ENCODE measurements around the gene ITGA1. TPM values are rescaled to one million over a fixed set of nuclear protein-coding genes. Genes with fewer than 3 reads are reported as not detected.
A peak's percentile ranks its signal among the peaks of the same experiment; 100 is the strongest.

ITGA1 gene
- total RNA-seq, 1 donor from 2014 or later, result 346 TPM

- peak overlapping the region; percentile 85 for H3K27ac Mint-ChIP-seq (ENCODE audit: unreplicated experiment)
- no peaks in the 10 kb centered on the region for H3K27me3 Mint-ChIP-seq (ENCODE audit: low read depth)
- TF ChIP-seq CTCF (IDR thresholded peaks at IDR 0.05), result no peak
- H3K36me3 Mint-ChIP-seq (ENCODE audit: low read depth), result peaks cover 8% of the 10 kb centered on the region
- H3K4me1 Mint-ChIP-seq (ENCODE audit: low read depth), result peaks cover 90% of the 10 kb centered on the region
- no peak overlapping the region for H3K4me3 Mint-ChIP-seq (ENCODE audit: unreplicated experiment)
- H3K9me3 Mint-ChIP-seq (ENCODE audit: low read depth), result peaks cover 9% of the 10 kb centered on the region
- no peak for DNase-seq (ENCODE audit: low spot score)
These were observed 46.6 kb downstream of the ITGA1 start for GRCh38 chr5:52834320-52834719.

GRCh38 chr5:52837068-52837467 lies 49.4 kb downstream of the ITGA1 start:
- peaks cover 8% of the 10 kb centered on the region for H3K36me3 Mint-ChIP-seq (ENCODE audit: low read depth)
- peak; percentile 74 for TF ChIP-seq CTCF (IDR thresholded peaks at IDR 0.05)
- peaks cover 4% of the 10 kb centered on the region for H3K9me3 Mint-ChIP-seq (ENCODE audit: low read depth)
- DNase-seq (ENCODE audit: low spot score), result no peak
- peak overlapping the region; percentile 96 for H3K27ac Mint-ChIP-seq (ENCODE audit: unreplicated experiment)
- H3K4me3 Mint-ChIP-seq (ENCODE audit: unreplicated experiment), result peak overlapping the region; percentile 63
- H3K4me1 Mint-ChIP-seq (ENCODE audit: low read depth), result peaks cover 93% of the 10 kb centered on the region
- no peaks in the 10 kb centered on the region for H3K27me3 Mint-ChIP-seq (ENCODE audit: low read depth)

- TF ChIP-seq CTCF (IDR thresholded peaks at IDR 0.05), result no peak
- Mint-ChIP-seq H3K4me1 (ENCODE audit: low read depth) (peaks cover 93% of the 10 kb centered on the region), H3K4me3 (ENCODE audit: unreplicated experiment) (peak overlapping the region; percentile 63), H3K36me3 (ENCODE audit: low read depth) (peaks cover 8% of the 10 kb centered on the region), H3K27me3 (ENCODE audit: low read depth) (no peaks in the 10 kb centered on the region), H3K27ac (ENCODE audit: unreplicated experiment) (peak overlapping the region; percentile 96), H3K9me3 (ENCODE audit: low read depth) (peaks cover 3% of the 10 kb centered on the region)
- DNase-seq (ENCODE audit: low spot score), result no peak
These were observed 49.9 kb downstream of the ITGA1 start for GRCh38 chr5:52837591-52838001.

GRCh38 chr5:52838326-52839015 lies 50.8 kb downstream of the ITGA1 start:
- H3K27me3 Mint-ChIP-seq (ENCODE audit: low read depth), result no peaks in the 10 kb centered on the region
- peaks cover 93% of the 10 kb centered on the region for H3K4me1 Mint-ChIP-seq (ENCODE audit: low read depth)
- peaks cover 6% of the 10 kb centered on the region for H3K36me3 Mint-ChIP-seq (ENCODE audit: low read depth)
- peak overlapping the region; percentile 96 for H3K27ac Mint-ChIP-seq (ENCODE audit: unreplicated experiment)
- TF ChIP-seq CTCF (IDR thresholded peaks at IDR 0.05), result no peak
- H3K4me3 Mint-ChIP-seq (ENCODE audit: unreplicated experiment), result no peak overlapping the region
- peaks cover 3% of the 10 kb centered on the region for H3K9me3 Mint-ChIP-seq (ENCODE audit: low read depth)
- DNase-seq (ENCODE audit: low spot score), result no peak

- no peak for TF ChIP-seq CTCF (IDR thresholded peaks at IDR 0.05)
- Mint-ChIP-seq H3K36me3 (ENCODE audit: low read depth) (peaks cover 6% of the 10 kb centered on the region), H3K27ac (ENCODE audit: unreplicated experiment) (peak overlapping the region; percentile 99), H3K27me3 (ENCODE audit: low read depth) (no peaks in the 10 kb centered on the region), H3K4me1 (ENCODE audit: low read depth) (peaks cover 91% of the 10 kb centered on the region), H3K9me3 (ENCODE audit: low read depth) (peaks cover 3% of the 10 kb centered on the region), H3K4me3 (ENCODE audit: unreplicated experiment) (no peak overlapping the region)
- no peak for DNase-seq (ENCODE audit: low spot score)
These were observed 51.6 kb downstream of the ITGA1 start for GRCh38 chr5:52839285-52839684.
